Uterus (tissue), 2 donors: ENCODE results near the gene SLC17A9.

ENCODE experiments used
- POLR2A ChIP-seq, 2 donors: fragments of 450-650 bp; IDR thresholded peaks; one replicate each; pipeline ENCODE4 v1.6.1; 2016; ENCODE audit warnings: antibody characterized with exemption in 2 of 2, mild to moderate bottlenecking in 1 of 2, moderate library complexity in 1 of 2
- TF ChIP-seq, protein P1 (sequence below), 4 experiments: fragments of 200-600 bp in 2 of 4; fragments of 450-650 bp in 2 of 4; sonication (generic) in 2 of 4; IDR thresholded peaks; one replicate each; pipeline ENCODE4 v1.5.1; 2016 to 2019; ENCODE audit warnings: antibody characterized with exemption in 4 of 4, mild to moderate bottlenecking in 2 of 4, moderate library complexity in 1 of 4

DNA sequence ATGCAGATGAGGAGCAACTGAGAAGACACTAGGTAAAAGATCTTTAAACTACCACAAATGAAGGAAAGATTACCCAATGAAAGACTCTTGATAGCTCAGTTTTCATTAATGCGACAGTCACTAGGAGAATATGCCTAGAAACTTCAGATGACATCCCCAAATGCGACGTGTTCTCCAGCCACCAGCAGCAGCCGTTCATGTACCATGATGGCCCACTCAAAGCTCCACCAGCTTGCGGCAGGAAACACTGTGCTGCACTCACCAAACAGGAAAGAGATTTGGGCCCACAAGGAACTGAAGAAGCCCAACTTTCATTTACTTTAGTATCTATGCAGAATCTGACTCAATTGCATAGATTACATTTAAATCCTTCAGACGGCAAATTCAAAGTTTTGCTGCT is 33.7 kb upstream of the SLC17A9 start:
- no peak for TF ChIP-seq POLR2A (IDR thresholded peaks at IDR 0.05)
- TF ChIP-seq, protein P1, sequence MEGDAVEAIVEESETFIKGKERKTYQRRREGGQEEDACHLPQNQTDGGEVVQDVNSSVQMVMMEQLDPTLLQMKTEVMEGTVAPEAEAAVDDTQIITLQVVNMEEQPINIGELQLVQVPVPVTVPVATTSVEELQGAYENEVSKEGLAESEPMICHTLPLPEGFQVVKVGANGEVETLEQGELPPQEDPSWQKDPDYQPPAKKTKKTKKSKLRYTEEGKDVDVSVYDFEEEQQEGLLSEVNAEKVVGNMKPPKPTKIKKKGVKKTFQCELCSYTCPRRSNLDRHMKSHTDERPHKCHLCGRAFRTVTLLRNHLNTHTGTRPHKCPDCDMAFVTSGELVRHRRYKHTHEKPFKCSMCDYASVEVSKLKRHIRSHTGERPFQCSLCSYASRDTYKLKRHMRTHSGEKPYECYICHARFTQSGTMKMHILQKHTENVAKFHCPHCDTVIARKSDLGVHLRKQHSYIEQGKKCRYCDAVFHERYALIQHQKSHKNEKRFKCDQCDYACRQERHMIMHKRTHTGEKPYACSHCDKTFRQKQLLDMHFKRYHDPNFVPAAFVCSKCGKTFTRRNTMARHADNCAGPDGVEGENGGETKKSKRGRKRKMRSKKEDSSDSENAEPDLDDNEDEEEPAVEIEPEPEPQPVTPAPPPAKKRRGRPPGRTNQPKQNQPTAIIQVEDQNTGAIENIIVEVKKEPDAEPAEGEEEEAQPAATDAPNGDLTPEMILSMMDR (IDR thresholded peaks at IDR 0.05) = no peak
